Activated CD4-positive, alpha-beta T cell treated with anti-CD3 and anti-CD28 coated beads for 24 hours (primary cell): ENCODE results near the gene SBNO2.
"Not testable (repeated sequence)": the region's sequence is repeated elsewhere in the genome, so short reads cannot be mapped to it uniquely, and the experiment has no call there.

ENCODE experiments used
- DNase-seq, 2 donors: peaks; one replicate each; pipeline ENCODE4 v3.0.0-alpha.2; 2020; ENCODE audit warnings: low read depth in 2 of 2

SBNO2 gene

GRCh38 chr19:1134431-1134830 lies 39.6 kb downstream of the SBNO2 start:
- DNase-seq = no peak

- DNase-seq = peak; percentile 68 to 70
These were observed 40.6 kb downstream of the SBNO2 start for GRCh38 chr19:1133471-1133929.

DNA sequence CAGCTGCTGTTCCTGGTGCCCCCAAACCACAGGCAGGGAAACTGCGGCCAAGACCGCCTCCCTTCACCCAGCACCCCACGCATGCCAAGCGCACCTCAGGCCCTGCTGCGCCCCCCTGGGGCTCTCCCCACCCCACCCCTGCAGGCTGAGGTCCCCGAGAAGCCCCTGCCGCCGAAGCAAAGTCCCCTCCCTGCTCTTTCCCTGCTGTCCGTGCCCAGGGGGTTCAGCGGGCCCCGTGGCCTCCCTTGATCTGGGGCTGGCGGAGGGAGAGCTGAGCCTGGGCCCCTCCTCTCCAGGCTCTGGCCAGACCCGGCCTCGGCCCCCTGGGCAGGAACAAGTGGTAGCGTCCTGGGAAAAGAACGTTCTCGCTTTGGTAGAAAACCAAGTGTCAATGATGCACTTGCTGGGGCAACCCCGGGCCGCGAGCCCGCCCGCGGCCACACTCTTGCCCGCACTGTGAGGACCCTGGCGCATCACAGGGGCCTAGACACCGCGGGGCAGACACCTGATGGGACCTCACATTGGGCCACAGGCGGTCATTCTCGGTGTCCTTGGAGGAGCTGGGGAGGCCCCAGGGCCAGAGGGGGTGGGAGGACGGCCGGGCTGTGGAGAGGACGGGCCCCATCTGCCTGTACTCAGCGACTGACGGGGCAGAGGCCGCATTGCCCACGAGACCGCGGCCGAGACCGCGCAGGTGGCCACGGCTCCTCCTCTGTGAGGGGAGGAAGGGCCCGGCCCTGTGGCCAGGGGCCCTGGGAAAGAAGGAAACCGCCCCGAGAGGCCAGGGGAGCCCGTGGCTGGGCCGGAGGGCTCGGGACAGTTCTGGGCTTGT lies 41.3 kb downstream of the SBNO2 start:
- peak in 1 of 2 donors; percentile 31 for DNase-seq

DNA sequence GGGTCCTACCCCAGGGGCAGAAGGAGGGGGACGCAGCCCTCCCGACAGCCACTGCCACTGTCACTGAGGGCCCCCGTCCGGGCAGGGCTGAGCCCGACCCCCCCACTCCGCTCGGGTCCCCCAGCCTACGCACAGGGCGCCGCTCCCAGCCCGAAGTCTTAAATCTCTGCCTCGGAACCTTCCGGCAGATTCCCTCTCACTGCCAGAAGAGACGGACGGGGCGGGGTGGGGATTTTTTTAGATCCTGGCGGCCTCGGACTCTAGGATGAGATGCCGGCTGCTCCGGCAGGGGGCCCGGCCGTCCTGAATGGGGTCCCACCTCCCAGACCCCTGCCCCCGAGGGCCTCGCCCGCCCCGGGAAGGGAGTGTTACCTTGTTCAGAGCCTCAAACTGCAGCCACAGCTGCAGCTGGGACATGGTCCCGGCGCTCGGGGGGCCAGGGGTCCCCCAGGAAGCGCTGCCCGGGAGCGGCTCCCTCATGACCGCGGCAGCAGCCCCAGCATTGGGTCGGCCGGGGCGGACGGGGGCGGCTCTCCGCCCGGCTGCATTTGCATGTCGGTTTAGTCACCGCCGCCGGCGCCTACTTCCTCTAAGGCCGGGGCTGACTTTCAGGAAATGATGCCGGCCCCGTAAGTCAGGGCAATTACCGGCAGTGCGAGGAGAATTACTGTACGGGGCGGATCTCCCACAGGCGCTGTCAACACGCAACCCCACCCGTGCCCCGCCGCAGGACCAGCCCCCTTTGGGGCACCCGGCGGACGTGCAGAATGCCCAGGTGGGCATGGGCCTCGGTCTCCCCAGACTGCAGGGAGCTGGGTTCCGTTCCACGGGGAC lies 42.1 kb downstream of the SBNO2 start:
- peak; percentile 80 to 85 for DNase-seq

DNA sequence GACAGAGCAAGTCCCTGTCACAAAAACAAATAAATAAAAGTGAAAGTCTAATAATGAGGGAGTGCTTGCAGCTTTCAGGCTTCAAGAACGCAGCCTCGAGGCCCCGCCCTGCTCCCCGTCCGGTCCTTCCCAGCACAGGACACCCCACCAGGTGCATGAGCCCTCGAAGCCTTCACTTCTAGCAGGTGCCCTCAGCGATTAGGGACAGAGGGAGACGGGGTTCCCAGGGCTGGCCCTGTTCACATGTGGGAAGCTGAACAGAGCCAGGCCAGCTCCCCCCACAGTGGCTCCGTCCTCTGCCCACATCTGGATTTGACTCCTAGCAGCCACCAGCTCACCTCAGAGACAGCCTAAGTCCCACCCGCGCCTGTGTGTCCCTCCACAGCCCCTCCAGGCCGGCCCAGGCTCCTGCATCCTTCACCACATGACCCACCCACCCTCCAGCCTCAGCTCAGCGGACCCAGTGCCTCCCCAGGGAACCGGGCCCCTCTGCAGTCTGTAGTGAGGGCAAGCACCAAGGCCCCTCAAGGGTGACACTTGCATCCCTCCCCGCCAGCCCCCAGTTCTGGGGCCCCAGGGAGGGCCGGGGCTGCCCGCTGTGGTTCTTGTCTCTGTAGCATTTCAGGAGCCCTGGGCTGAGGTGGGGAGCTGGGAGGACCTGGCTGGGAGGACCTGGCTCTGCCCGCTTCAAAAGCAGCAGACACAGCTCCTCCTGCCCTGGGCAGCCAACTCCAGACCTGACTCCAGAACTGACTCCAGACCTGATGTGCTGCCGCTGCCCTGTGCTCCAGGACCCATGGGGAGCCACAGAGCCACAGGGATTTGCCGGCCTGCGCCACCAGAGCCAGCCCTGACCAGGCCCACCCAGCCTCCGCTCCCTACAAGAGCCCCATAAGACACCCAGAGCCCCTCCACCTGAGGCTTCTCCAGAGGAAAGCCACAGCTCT lies 43.0 kb downstream of the SBNO2 start:
- no peak for DNase-seq

DNA sequence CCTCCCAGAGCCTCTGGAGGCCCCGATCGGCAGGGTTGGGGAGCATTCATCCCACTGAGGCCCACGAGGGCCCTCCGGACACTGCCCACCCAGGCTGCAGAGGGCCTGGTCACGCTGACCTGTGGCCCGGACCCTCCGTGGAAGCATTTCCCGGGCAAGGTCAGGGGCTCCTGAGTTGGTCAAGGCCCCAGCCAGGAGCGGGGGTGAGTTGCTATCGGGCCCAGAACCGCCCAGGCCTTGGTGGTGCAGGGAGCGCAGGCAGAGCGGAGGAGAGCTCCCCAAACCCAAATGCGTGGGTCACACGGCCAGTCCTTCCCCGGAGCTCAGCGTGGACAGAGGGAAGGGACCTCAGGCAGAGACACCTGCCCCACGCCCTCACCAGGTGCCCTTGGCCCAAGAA lies 44.5 kb downstream of the SBNO2 start:
- DNase-seq = no peak

DNA sequence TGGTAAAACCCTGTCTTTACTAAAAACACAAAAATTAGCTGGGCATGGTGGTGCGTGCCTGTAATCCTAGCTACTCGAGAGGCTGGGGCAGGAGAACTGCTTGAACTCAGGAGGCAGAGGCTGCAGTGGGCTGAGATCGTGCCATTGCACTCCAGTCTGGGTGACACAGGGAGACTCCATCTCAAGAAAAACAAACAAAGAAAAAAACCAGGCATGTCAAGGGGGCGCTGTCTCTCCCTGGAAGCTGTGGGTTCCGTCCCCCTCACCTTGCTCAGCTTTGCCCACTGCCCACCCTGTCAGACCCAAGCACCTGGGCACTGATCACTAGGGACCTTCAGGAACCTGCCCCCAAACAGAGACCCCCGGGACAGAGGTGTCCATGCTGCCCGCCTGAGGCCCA lies 45.0 kb downstream of the SBNO2 start:
- not testable (repeated sequence) for DNase-seq

DNA sequence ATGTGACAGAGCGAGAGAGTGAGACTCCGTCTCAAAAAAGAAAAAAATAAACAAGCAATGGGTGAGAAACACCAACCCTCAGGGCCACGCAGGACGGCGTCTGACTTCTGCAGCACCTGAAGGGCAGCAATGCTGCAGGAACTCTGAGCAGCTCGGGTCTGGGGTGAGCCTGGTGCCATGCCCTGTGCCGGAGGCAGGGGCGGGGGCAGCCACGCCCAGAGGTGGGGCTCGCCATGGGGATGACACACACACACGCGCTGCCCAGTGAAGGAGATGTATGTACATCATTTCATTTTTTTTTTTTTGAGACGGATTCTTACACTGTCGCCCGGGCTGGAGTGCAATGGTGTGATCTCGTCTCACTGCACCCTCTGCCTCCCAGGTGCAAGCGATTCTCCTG lies 46.0 kb downstream of the SBNO2 start:
- no peak for DNase-seq

DNA sequence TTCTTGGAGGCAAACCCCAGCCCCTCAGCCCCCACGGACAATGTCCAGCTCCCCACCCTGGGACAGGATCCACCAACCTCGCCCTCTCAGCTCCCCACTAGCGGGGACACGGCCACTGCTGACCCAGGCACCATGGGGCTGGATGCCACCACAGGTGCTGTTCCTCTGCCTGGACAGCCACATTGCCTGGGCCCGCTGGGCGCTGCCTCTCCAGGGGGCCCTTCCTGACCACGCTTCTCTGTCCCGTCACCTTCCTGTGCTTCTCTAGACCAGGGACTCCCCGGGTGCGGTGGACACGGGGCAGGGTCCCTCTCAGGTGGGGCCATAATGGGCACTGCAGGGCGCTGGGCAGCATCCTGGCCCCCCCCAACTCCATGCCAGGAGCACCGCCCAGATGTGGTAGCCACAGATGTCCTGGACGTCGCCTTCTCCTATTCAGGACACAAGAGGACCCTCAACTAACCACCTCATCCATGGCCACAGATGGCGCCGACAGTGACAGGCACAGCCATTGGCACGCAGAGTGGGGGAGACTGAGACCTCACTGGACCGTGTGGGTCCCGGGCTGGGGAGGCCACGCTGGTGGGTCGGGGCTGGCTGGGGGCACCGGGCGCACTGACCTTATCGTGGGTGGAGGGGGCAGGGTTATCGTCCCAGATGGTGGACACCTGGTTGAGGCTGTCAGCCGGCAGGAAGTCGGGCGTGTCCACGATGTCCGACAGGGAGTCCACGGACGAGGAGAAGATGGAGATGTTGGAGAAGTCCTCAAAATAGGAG lies 46.9 kb downstream of the SBNO2 start:
- DNase-seq = no peak

DNA sequence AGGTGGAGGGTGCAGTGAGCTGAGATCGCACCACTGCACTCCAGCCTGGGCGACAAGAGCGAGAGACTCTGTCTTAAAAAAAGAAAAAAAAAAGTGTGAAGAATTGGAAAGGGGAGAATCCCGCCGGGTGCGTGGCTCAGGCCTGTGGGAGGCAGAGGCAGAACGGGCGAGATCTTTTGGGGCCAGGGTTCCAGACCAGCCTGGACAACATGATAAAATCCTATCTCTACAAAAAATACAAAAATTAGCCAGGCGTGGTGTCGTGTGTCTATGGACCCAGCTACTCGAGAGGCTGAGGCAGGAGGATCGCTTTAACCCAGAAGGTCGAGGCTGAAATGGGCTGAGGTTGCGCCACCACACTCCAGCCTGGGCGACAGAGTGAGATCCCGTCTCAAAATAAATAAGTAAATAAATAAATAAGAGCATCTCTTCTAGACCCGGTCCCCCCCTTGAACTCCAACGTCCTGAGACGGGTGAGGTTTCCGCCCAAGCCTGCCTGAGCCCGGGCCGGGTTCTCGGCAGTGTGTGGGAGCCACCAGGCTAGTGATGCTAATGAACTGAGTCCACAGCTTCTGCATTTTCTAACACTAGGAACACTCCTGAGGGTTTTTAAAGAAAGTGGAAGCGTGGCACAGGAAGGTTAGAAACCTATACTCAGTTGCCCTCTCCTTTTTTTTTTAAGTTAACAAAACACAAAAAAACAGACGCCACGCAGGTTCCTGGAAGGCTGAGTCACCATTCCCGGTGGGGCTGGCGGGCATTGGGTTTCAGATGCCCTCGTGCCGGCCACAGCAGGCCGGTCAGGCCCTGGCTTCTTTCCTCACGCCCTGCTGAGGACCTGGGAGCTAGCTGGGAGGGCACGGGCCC lies 48.2 kb downstream of the SBNO2 start:
- no peak for DNase-seq

- DNase-seq = no peak
These were observed 50.0 kb downstream of the SBNO2 start for GRCh38 chr19:1123885-1124677.

DNA sequence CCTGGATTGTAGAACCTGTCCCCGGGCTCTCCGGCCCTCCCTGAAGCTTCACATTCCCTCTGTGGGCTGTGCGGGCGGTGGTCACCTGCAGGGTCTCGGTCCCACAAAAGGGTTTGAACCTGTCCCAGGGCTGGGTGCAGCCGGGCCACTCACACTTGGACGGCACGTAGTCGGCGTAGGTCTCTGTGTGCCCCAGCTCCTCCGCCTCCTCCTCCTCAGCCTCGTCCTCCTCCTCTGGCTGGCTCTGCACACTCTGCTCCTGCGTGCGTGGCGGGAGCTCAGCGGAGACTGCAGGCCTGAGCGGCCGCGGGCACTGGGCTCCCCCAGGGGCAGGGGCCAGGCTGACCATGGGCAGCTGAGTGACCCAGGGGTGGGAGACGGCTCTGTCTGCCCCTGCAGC lies 50.7 kb downstream of the SBNO2 start:
- no peak for DNase-seq

DNA sequence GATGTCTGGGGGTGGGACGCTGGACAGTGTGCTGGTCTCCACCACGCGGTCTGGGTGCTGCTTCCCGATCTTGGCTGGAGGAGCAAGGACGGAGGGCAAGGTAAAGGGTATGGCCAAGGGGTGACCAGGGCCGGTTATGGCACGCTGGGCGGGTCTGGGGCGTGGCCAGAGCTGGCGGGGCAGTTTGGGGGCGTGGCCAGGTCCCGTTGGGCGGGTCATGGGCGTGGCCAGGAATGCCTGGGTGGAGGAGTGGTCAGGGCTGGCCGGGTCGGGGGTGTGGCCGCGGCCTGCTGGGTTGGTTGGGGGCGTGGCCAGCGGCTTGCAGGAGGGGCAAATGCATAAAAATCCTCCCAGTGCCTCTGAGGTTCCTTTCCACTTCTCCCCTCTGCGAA lies 51.1 kb downstream of the SBNO2 start:
- DNase-seq = peak in 1 of 2 donors; percentile 65

DNA sequence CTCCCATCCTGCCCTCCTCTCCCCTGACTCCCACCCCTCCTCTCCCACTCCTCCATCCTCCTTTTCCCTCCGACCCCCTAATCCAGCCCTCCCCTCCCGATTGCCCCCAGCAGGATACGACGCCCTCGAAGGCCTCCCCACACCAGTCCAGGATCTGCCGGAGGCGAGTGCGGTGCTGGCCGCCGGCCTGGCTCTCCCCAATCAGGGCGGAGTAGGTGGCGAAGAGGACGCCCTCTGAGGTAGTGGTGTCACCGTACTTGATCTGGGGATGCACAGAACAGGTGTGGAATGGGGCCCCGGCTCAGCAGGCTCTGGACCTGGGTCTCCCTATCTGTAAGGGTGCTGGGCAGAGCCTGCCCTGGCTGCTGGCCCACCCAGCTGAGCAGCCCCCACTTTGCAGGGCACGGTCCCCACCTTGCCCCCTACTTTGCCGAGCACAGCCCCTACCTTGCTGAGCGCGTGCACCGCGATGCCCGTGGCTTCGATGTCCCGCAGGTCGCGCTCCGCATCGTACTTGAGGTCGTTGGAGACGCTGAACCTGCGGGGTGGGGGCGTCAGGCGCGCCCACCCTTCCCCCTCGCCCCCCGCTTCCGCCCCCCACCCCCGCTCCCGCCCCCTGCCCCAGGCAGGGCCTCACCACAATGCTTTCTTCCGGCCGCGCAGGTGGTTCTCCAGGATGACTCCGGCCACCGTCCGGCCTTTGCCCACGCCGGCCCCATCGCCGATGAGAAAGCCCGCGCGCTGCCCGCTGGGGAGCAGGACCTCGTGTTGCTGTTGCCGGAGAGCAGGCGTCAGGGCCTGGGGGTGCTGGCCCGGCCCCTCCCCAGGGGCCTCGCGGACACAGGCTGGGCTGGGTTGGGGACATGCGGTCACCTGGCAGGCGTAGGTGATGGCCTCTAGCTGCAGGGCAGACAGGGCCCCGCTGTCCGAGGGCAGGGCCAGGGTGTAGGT lies 51.8 kb downstream of the SBNO2 start:
- DNase-seq = no peak

GRCh38 chr19:1121395-1121794 lies 52.7 kb downstream of the SBNO2 start:
- no peak for DNase-seq

DNA sequence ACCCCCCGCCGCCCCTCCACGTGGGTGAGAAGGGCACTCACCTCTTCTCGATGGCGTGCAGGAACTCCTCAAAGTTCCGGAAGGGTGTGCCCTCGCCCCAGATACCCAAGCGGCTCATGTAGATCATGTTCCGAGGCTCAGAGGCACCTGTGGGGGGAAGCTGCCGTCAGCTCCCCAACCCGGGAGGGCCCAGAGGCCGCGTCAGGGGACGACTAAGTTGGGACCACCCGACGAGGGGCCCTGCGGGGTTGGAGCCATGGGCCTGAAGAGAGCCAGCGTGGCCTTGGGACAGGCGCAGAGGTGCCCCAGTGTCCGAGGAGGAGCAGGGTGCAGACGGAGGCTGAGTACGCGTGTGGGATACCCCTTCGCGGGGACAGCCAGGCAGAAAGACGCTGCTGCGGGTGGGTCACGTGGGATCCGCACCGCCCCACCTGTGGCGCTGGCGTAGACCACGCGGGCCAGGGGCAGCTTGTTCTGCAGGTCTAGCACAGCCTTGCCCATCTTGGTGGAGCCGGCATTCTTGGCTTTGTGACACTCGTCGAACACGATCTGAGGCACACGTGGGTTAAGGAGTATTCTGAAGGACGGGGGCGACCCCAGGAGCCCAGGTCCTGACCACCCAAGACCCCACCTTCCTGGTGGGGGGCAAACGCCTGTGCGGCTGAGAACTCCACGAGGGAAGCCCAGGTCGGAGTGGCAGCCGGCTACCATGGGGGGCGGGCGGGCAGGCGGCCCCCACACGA lies 54.4 kb downstream of the SBNO2 start:
- DNase-seq = no peak

- DNase-seq = no peak
These were observed 55.1 kb downstream of the SBNO2 start for GRCh38 chr19:1118999-1119398.
